ENCODE data around the gene BICC1. TPM values are rescaled to one million over a fixed set of nuclear protein-coding genes. Genes with fewer than 3 reads are reported as not detected.

Gene BICC1
- total RNA-seq, 1 experiment from 2014 or later, result 46.9 TPM

DNA sequence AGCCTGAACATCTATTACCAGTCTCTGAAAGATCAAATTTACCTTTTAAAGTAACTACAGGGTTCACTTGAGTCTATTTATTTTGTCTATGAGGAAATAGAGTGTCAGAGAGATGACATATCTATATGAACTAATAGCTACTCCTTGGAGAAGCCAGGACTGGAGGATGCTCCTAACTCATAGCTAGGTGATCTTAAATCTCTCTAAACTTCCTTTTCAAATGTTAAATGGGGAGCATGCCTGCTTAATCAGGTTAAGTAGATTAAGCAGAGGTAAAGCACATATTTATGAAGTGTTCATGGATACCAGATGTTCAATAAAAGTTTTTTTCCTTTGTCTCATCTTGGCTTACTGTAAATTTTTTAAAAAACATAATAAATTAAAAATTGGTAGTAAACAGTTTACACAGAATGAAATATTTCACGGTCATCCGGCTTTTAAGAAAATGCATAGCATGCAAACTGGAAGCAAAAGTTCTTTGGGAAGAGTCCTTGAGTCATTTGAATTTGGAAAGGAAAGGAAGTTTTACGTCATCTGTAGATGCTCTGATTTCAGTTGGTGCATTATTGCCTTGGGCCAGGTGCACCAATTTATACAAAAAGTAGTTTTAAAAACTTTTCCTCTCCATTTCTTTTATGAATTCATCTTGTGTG lies 155.1 kb downstream of the BICC1 start:
- Histone ChIP-seq H3K4me1 (replicated peaks) (peaks cover 13% of the 10 kb centered on the region), H3K27me3 (replicated peaks) (no peaks in the 10 kb centered on the region), H3K9me3 (replicated peaks) (no peaks in the 10 kb centered on the region), H3K36me3 (no peaks in the 10 kb centered on the region), H3K4me3 (no peak overlapping the region), H3K27ac (no peak overlapping the region)
- DNase-seq (ENCODE audit: low read depth in 1 of 2, low spot score in 2 of 2), result no peak

DNA sequence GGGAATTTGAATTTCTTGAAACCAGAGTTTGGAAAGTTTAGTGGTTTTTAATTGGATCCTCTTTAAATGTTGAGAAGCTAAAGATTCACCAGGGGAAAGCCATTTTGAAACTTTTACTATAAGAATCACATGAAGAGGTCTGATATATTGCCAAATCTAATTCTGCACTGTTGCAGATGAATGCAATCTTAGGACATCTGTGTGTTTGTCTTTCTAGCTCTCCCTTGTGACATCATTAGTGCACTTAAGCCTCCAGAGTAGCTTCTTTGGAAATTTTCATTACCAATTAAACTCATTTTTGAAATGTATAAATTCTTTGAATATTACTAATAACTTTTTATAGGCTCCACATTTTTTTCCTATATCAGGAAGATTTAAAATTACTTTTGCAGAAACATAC lies 160.2 kb downstream of the BICC1 start:
- no peak for DNase-seq (ENCODE audit: low read depth in 1 of 2, low spot score in 2 of 2)
- 0 out of 2 replicates have a peak, but pooled peaks cover 3% of the 10 kb centered on the region for H3K36me3 ChIP-seq
- no peaks in the 10 kb centered on the region for H3K9me3 ChIP-seq (replicated peaks)
- no peak overlapping the region for H3K27ac ChIP-seq
- no peaks in the 10 kb centered on the region for H3K27me3 ChIP-seq (replicated peaks)
- no peak overlapping the region for H3K4me3 ChIP-seq
- peaks cover 8% of the 10 kb centered on the region for H3K4me1 ChIP-seq (replicated peaks)

GRCh38 chr10:58674251-58674650 lies 161.6 kb downstream of the BICC1 start:
- Histone ChIP-seq H3K27ac (no peak overlapping the region), H3K27me3 (replicated peaks) (no peaks in the 10 kb centered on the region), H3K36me3 (0 out of 2 replicates have a peak, but pooled peaks cover 3% of the 10 kb centered on the region), H3K4me1 (replicated peaks) (peaks cover 8% of the 10 kb centered on the region), H3K4me3 (no peak overlapping the region), H3K9me3 (replicated peaks) (no peaks in the 10 kb centered on the region)
- DNase-seq (ENCODE audit: low read depth in 1 of 2, low spot score in 2 of 2), result peak in 1 of 2 experiments; percentile 15

DNA sequence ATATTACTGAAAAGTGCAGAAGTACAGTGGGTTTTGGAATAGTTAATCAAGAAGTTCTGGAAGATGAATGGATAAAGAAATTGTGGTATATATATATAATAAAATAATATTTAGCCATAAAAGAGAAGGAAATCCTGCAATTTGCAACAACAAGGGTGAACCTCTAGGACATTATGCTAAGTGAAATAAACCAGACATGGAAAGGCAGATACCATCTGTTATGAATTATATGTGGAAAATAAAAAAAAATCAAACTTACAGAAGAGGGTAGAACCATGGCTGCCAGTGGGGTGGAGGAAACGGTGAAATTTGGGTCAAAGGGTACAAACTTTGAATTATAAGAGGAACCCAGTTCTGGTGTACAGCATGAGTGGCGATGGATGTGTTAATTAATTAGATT lies 162.6 kb downstream of the BICC1 start:
- Histone ChIP-seq H3K4me3 (no peak overlapping the region), H3K9me3 (replicated peaks) (no peaks in the 10 kb centered on the region; the same call in 1 of the 2 replicates), H3K27ac (no peak overlapping the region), H3K27me3 (replicated peaks) (no peaks in the 10 kb centered on the region), H3K36me3 (0 out of 2 replicates have a peak, but pooled peaks cover 3% of the 10 kb centered on the region), H3K4me1 (replicated peaks) (peaks cover 8% of the 10 kb centered on the region)
- no peak for DNase-seq (ENCODE audit: low read depth in 1 of 2, low spot score in 2 of 2)

DNA sequence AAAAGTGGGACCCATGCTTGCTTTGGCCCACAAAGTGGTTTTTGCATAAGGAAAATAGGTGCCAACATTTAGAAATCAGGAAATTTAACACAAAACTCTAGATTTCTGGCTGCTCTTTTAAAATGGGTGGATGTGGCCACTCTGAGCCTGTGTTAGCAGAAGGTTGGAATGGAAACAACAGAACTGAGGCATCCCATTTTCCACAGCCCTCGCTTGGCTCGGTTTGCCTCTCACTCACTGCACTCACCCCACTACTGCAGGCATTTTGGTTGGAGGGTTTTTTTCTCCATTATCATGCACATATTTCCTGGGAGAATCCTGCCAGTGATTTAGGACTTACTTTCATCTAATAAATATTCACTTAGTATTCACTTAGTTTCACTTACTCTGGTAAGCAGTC lies 178.9 kb downstream of the BICC1 start:
- Histone ChIP-seq H3K9me3 (replicated peaks) (no peaks in the 10 kb centered on the region), H3K27ac (no peak overlapping the region), H3K4me3 (no peak overlapping the region), H3K27me3 (replicated peaks) (no peaks in the 10 kb centered on the region), H3K4me1 (replicated peaks) (peaks cover 5% of the 10 kb centered on the region), H3K36me3 (peaks cover 3% of the 10 kb centered on the region; the same call in 1 of the 2 replicates)
- no peak for DNase-seq (ENCODE audit: low read depth in 1 of 2, low spot score in 2 of 2)

- Histone ChIP-seq H3K36me3 (peaks cover 3% of the 10 kb centered on the region; the same call in 1 of the 2 replicates), H3K9me3 (replicated peaks) (no peaks in the 10 kb centered on the region; the same call in 1 of the 2 replicates), H3K27me3 (replicated peaks) (no peaks in the 10 kb centered on the region), H3K27ac (no peak overlapping the region), H3K4me1 (replicated peaks) (peaks cover 24% of the 10 kb centered on the region), H3K4me3 (no peak overlapping the region)
- DNase-seq (ENCODE audit: low read depth in 1 of 2, low spot score in 2 of 2), result no peak
These were observed 181.2 kb downstream of the BICC1 start for GRCh38 chr10:58693919-58694318.

- Histone ChIP-seq H3K9me3 (replicated peaks) (no peaks in the 10 kb centered on the region; the same call in 1 of the 2 replicates), H3K4me1 (replicated peaks) (peaks cover 35% of the 10 kb centered on the region), H3K27ac (no peak overlapping the region), H3K4me3 (no peak overlapping the region), H3K27me3 (replicated peaks) (no peaks in the 10 kb centered on the region), H3K36me3 (no peaks in the 10 kb centered on the region)
- no peak for DNase-seq (ENCODE audit: low read depth in 1 of 2, low spot score in 2 of 2)
These were observed 182.3 kb downstream of the BICC1 start for GRCh38 chr10:58695022-58695421.

GRCh38 chr10:58696736-58697135 lies 184.1 kb downstream of the BICC1 start:
- Histone ChIP-seq H3K27ac (no peak overlapping the region), H3K27me3 (replicated peaks) (no peaks in the 10 kb centered on the region), H3K36me3 (no peaks in the 10 kb centered on the region), H3K9me3 (replicated peaks) (no peaks in the 10 kb centered on the region; the same call in 1 of the 2 replicates), H3K4me1 (replicated peaks) (peaks cover 52% of the 10 kb centered on the region), H3K4me3 (no peak overlapping the region)
- peak in 1 of 2 experiments; percentile 48 for DNase-seq (ENCODE audit: low read depth in 1 of 2, low spot score in 2 of 2)

- no peak overlapping the region for H3K4me3 ChIP-seq
- no peak overlapping the region for H3K27ac ChIP-seq
- peaks cover 62% of the 10 kb centered on the region for H3K4me1 ChIP-seq (replicated peaks)
- no peaks in the 10 kb centered on the region for H3K36me3 ChIP-seq
- no peaks in the 10 kb centered on the region for H3K27me3 ChIP-seq (replicated peaks)
- H3K9me3 ChIP-seq (replicated peaks), result no peaks in the 10 kb centered on the region; the same call in 1 of the 2 replicates
- no peak for DNase-seq (ENCODE audit: low read depth in 1 of 2, low spot score in 2 of 2)
These were observed 185.0 kb downstream of the BICC1 start for GRCh38 chr10:58697691-58698090.

GRCh38 chr10:58698777-58699356 lies 186.2 kb downstream of the BICC1 start:
- no peak overlapping the region for H3K4me3 ChIP-seq
- no peaks in the 10 kb centered on the region for H3K36me3 ChIP-seq
- H3K4me1 ChIP-seq (replicated peaks), result peaks cover 71% of the 10 kb centered on the region
- no peaks in the 10 kb centered on the region for H3K27me3 ChIP-seq (replicated peaks)
- H3K9me3 ChIP-seq (replicated peaks), result no peaks in the 10 kb centered on the region; the same call in 1 of the 2 replicates
- DNase-seq (ENCODE audit: low read depth in 1 of 2, low spot score in 2 of 2), result peak; percentile 59 to 62
- H3K27ac ChIP-seq, result peak overlapping the region; percentile 25; the same call in 1 of the 2 replicates

DNA sequence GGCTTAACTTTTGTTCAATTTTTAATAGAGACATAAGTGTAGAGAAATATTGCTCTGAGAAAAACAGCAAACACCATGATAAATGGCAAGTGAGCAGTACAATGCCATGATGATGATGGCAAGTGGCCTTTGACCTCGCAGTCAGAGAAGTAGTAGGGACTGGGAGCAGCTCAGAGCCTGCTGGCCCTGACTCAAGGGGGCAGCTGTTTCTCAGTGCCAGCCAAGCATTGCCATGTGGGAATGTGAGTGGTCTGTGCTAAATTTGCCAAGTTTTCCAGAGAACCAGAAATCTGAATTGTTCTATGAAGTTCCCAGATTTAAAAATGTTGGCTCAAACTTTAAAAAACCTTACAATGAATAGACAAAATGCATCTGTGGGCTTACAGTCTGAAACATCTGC lies 187.9 kb downstream of the BICC1 start:
- no peak for DNase-seq (ENCODE audit: low read depth in 1 of 2, low spot score in 2 of 2)
- H3K27ac ChIP-seq, result peak overlapping the region; percentile 87
- H3K27me3 ChIP-seq (replicated peaks), result no peaks in the 10 kb centered on the region
- H3K9me3 ChIP-seq (replicated peaks), result no peaks in the 10 kb centered on the region; the same call in 1 of the 2 replicates
- H3K4me3 ChIP-seq, result no peak overlapping the region
- H3K4me1 ChIP-seq (replicated peaks), result peaks cover 83% of the 10 kb centered on the region
- H3K36me3 ChIP-seq, result no peaks in the 10 kb centered on the region; the same call in 1 of the 2 replicates

DNA sequence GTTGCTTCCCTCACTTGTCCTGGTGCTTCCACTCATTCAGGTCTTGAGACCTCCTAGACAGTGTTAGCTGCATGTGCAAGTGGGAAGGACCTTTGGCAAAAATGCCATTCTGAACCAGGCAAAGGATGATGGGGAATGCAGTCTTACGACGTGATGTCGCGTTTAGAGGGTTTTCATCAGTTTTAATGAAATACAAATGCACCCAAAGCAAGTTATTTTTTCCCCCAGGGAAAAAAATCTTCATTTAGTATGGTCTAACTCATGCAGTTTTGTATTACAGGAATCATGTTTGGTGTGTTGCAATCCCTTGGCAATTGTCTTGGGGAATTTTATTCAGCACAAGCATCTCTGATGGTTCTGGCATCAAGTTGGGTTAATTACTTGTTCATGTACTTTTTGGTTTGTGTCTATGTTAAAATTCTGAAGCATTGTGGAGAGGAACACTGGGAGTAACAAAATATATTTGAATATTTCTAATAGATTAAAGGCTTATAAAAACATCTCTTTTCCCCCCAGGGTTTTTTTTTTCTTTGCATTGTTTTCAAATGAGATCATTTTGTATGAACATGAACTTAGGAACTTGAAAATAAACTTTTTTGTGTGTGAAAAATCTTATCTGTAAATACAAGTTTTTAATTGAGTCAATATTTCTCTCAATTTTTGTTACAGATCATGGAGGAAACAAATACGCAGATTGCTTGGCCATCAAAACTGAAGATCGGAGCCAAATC lies 188.9 kb downstream of the BICC1 start:
- Histone ChIP-seq H3K27ac (peak overlapping the region; percentile 87), H3K36me3 (no peaks in the 10 kb centered on the region; the same call in 1 of the 2 replicates), H3K27me3 (replicated peaks) (no peaks in the 10 kb centered on the region), H3K4me1 (replicated peaks) (peaks cover 81% of the 10 kb centered on the region), H3K4me3 (no peak overlapping the region), H3K9me3 (replicated peaks) (no peaks in the 10 kb centered on the region; the same call in 1 of the 2 replicates)
- peak in 1 of 2 experiments; percentile 73 for DNase-seq (ENCODE audit: low read depth in 1 of 2, low spot score in 2 of 2)

- no peaks in the 10 kb centered on the region for H3K9me3 ChIP-seq (replicated peaks)
- H3K4me3 ChIP-seq, result no peak overlapping the region
- peaks cover 60% of the 10 kb centered on the region for H3K4me1 ChIP-seq (replicated peaks)
- no peaks in the 10 kb centered on the region; the same call in 1 of the 2 replicates for H3K36me3 ChIP-seq
- no peaks in the 10 kb centered on the region for H3K27me3 ChIP-seq (replicated peaks)
- H3K27ac ChIP-seq, result no peak overlapping the region
- DNase-seq (ENCODE audit: low read depth in 1 of 2, low spot score in 2 of 2), result no peak
These were observed 191.6 kb downstream of the BICC1 start for GRCh38 chr10:58704226-58704625.

Data from SJSA1 (cell line).